Vagina (tissue), 2 donors: ENCODE results near the gene EFTUD2.

ENCODE experiments used
- POLR2A ChIP-seq, 2 donors: fragments of 450-650 bp; IDR thresholded peaks; one replicate each; pipeline ENCODE4 v1.6.1; 2017; ENCODE audit warnings: antibody characterized with exemption in 2 of 2, mild to moderate bottlenecking in 2 of 2, moderate library complexity in 2 of 2
- POLR2AphosphoS5 ChIP-seq, 2 donors: sonication (generic); formaldehyde crosslinking; IDR thresholded peaks; one replicate each; pipeline ENCODE4 v1.9.0; 2017; ENCODE audit warnings: antibody characterized with exemption in 2 of 2, mild to moderate bottlenecking in 2 of 2, low read depth in 1 of 2; ENCODE audit not compliant: insufficient read depth in 1 of 2

- TF ChIP-seq POLR2A (IDR thresholded peaks at IDR 0.05) (no peak), POLR2AphosphoS5 (IDR thresholded peaks at IDR 0.05; ENCODE audit: insufficient read depth in 1 of 2, low read depth in 1 of 2) (no peak)
These were observed 67.9 kb downstream of the EFTUD2 start for GRCh38 chr17:44831371-44831770.
